Psoas muscle (tissue), 8 donors: ENCODE measurements around the gene CACNA1B. TPM values are rescaled to one million over a fixed set of nuclear protein-coding genes. Genes with fewer than 3 reads are reported as not detected.
"Not testable (repeated sequence)": the region's sequence is repeated elsewhere in the genome, so short reads cannot be mapped to it uniquely, and the experiment has no call there.

Experiments
- ATAC-seq, 4 donors: fragments of 200-7000 bp; cut with Tn5 transposase; one replicate each; pipeline ENCODE4 v1.9.1; 2020; ENCODE audit warnings: moderate library complexity in 3 of 4, mild to moderate bottlenecking in 2 of 4
- DNase-seq, 2 donors: peaks; one replicate each; pipeline ENCODE4 v3.0.0-alpha.2; 2020
- H3K27ac ChIP-seq: fragments of 200-600 bp; one replicate; pipeline ENCODE4 v1.8.0; 2022
- H3K27me3 ChIP-seq, 3 donors: fragments of 200-600 bp in 1 of 3; one replicate each; pipeline versions ENCODE4 v1.6.1 to v1.8.0; 2013 to 2022; ENCODE audit warnings: low read length in 2 of 3, mild to moderate bottlenecking in 2 of 3, moderate library complexity in 1 of 3; ENCODE audit not compliant: insufficient read depth in 3 of 3
- H3K36me3 ChIP-seq, 2 donors: fragments of 200-600 bp in 1 of 2; one replicate each; pipeline versions ENCODE4 v1.6.1 to v1.8.0; 2013 to 2022; ENCODE audit warnings: low read depth in 1 of 2, mild to moderate bottlenecking in 1 of 2, moderate library complexity in 1 of 2; ENCODE audit not compliant: insufficient read depth in 1 of 2
- H3K4me1 ChIP-seq: fragments of 200-600 bp; one replicate; pipeline ENCODE4 v1.8.0; 2022
- H3K4me3 ChIP-seq: fragments of 200-600 bp; one replicate; pipeline ENCODE4 v1.8.0; 2022; ENCODE audit warnings: mild to moderate bottlenecking
- H3K9me3 ChIP-seq: fragments of 200-600 bp; one replicate; pipeline ENCODE4 v1.8.0; 2022
- WGBS, 3 donors: extraction: QIAGEN DNeasy Blood & Tissue Kit; methylation state at CpG; one replicate each; pipeline versions ENCODE4 v1.1.6 to v1.1.7; 2013; 5-methylcytosine and 5-hydroxymethylcytosine counted together
- intact Hi-C, 2 donors: fragments of 100-400 bp; cut with DNase I; formaldehyde crosslinking; loops; one replicate each; pipeline versions ENCODE4 v1.11.0 to v1.14.2; 2022
- polyA plus RNA-seq, 3 donors: library from polyadenylated mRNA; stranded (reverse); fragments of 200-250 nt; gene quantifications; one replicate each; pipeline ENCODE4 v1.2.3, GENCODE V29; 2013
- total RNA-seq, 4 donors: library from RNA; stranded (reverse); fragmentation: NEBNext Ultra II Directional in 2 of 4; extraction: Animal tissue kit (Norgen Biotek cat#: 25700) in 2 of 4; gene quantifications; one replicate each; pipeline versions ENCODE4 v1.2.1 to v1.2.4, GENCODE V29; 2021 to 2023
- TF ChIP-seq, protein P1 (sequence below): fragments of 200-600 bp; IDR thresholded peaks from one replicate; pipeline ENCODE4 v1.8.0; 2022; ENCODE audit warnings: antibody characterized with exemption
- donor health status: healthy with polysubstance abuse.
- donor health status: DM: no; HTN: no; CAD: no; lungs with moderate emphysema.
- donor health status: Bipolar disorder and iron deficiency.
- donor health status: healthy.
- donor health status: DM: yes; HTN: yes; CAD: no.
- donor health status: DM: no; HTN: no; CAD: no.
- donor health status: DM: no; HTN: no; CAD: no.
- donor health status: DM: yes; HTN: yes; CAD: no.

The CACNA1B gene
- total and polyA plus RNA-seq, 7 donors = 0.01 to 0.02 TPM; not detected in 5

DNA sequence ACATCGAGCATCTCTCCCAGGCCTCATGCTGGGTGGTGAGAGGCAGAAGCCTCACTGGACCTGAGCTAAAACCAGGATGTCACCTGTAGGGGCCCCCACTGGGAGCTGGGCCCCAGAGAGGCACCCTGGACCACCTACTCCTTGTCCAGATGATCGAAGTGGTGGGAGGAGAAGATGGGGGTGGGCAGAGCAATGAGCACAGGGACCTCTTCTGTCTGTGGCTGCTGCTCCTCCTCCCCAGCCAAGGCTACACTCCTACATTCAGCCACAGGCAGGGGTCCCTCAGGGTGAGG lies 227.5 kb downstream of the CACNA1B start:
- ATAC-seq = no peak
- no peaks in the 10 kb centered on the region for H3K4me1 ChIP-seq
- H3K27me3 ChIP-seq = peaks cover 0 to 5% (median 0%) of the 10 kb centered on the region in 3 donors
- no peak for DNase-seq
- TF ChIP-seq, protein P1, sequence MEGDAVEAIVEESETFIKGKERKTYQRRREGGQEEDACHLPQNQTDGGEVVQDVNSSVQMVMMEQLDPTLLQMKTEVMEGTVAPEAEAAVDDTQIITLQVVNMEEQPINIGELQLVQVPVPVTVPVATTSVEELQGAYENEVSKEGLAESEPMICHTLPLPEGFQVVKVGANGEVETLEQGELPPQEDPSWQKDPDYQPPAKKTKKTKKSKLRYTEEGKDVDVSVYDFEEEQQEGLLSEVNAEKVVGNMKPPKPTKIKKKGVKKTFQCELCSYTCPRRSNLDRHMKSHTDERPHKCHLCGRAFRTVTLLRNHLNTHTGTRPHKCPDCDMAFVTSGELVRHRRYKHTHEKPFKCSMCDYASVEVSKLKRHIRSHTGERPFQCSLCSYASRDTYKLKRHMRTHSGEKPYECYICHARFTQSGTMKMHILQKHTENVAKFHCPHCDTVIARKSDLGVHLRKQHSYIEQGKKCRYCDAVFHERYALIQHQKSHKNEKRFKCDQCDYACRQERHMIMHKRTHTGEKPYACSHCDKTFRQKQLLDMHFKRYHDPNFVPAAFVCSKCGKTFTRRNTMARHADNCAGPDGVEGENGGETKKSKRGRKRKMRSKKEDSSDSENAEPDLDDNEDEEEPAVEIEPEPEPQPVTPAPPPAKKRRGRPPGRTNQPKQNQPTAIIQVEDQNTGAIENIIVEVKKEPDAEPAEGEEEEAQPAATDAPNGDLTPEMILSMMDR = no peak
- H3K4me3 ChIP-seq = no peak overlapping the region
- intact Hi-C loops = no loop called here
- H3K9me3 ChIP-seq = no peaks in the 10 kb centered on the region
- WGBS, 3 donors = 56 to 64% (median 62%) methylated on average over 2 of the region's 2 CpGs
- H3K36me3 ChIP-seq = no peaks in the 10 kb centered on the region
- no peak overlapping the region for H3K27ac ChIP-seq

DNA sequence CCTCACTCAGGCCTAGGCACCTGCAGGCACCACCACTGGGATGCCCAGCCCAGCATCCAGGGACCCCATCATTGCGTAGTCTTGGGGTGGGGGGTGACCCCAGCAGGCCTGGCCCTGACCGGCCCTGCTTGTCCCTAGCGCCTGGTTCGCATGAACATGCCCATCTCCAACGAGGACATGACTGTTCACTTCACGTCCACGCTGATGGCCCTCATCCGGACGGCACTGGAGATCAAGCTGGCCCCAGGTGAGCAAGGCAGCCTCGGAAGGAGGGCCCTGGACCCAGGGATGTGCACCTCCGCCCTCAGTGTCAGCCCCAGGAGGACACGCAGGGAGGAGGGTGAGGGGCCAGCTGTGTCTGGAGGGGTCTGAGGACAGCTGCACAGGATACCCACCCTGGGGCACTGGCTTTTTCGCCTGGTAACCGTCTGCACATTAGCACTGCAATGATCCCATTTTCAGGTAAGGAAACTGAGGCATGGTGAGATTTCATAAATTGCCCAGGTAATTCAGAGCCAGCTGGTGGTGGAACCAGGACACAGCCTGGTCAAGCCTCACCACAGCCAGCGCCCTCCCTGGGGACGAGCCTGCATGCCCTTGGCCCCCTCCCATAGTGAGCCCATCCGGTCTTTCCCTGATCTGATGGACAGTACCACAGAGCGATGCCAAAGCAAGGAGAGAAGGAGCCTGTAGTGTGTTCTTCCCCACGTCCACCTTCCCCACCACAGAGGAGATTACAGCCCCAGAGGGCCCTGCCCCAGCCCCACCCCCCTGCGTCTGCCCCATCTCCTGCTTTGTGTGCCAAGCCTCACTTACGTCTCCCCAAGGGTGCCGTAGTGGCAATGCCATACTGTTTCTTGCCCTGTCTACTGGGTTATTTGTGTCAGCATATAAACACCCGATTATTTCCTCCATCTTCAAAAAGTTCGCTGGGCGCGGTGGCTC lies 228.3 kb downstream of the CACNA1B start:
- no peak for ATAC-seq
- WGBS, 3 donors = 89 to 90% (median 89%) methylated on average over 26 of the region's 26 CpGs
- peaks cover 0 to 5% (median 0%) of the 10 kb centered on the region in 3 donors for H3K27me3 ChIP-seq

DNA sequence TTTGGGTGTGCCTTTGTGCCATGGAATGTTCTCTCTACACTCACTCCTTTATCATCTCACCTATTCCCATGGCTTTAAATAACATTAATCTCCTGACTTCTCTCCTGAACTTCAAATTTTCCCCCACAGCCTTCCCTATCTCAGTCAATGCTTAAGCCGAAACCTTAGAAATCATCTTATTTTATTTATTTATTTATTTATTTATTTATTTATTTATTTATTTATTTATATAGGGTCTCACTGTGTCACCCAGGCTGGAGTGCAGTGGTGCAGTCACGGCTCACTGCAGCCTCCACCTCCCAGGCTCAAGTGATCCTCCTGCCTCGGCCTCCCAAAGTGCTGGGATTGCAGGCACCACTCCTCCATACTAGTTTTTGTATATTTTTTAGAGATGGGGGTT lies 229.5 kb downstream of the CACNA1B start:
- H3K27ac ChIP-seq, DNase-seq, H3K4me3 ChIP-seq, intact Hi-C loops, H3K9me3 ChIP-seq, H3K4me1 ChIP-seq, ATAC-seq, H3K36me3 ChIP-seq, H3K27me3 ChIP-seq: not testable (repeated sequence)
- WGBS, 3 donors = 90 to 93% (median 91%) methylated on average over 3 of the region's 3 CpGs

More for the DNA sequence above, 228.3 kb downstream of the CACNA1B start:
- intact Hi-C loops = no loop called here
- Histone ChIP-seq H3K9me3 (no peaks in the 10 kb centered on the region), H3K27ac (no peak overlapping the region), H3K4me1 (no peaks in the 10 kb centered on the region), H3K4me3 (no peak overlapping the region), H3K36me3 (no peaks in the 10 kb centered on the region)
- TF ChIP-seq, protein P1 = no peak
- no peak for DNase-seq

DNA sequence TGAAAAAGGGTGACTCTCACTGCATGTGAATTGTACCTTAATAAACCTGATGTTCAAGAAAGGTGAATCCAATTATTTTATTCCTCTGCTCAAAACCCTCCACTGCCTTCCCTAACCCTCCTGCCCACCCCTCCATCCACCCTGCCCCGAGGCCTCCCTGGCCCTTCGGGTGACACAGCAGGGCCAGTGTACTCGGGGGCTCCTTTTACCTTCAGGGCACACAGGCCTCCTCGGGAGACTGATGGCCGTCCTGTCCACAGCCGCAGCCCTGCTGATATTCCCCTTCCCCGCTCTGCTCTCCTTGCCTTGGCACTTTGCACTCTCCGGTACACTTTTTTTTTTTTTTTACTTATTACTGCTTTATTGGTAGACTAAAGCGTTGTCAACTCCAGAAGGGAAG lies 234.0 kb downstream of the CACNA1B start:
- TF ChIP-seq, protein P1 = no peak
- WGBS, 3 donors = 84 to 88% (median 86%) methylated on average over 9 of the region's 9 CpGs
- H3K4me3 ChIP-seq = no peak overlapping the region
- DNase-seq (no peak), ATAC-seq (no peak)
- intact Hi-C loops = no loop called here
- H3K27ac ChIP-seq = no peak overlapping the region
- peaks cover 0 to 7% (median 0%) of the 10 kb centered on the region in 3 donors for H3K27me3 ChIP-seq
- no peaks in the 10 kb centered on the region for H3K9me3 ChIP-seq
- H3K4me1 ChIP-seq = no peaks in the 10 kb centered on the region
- H3K36me3 ChIP-seq = no peaks in the 10 kb centered on the region

DNA sequence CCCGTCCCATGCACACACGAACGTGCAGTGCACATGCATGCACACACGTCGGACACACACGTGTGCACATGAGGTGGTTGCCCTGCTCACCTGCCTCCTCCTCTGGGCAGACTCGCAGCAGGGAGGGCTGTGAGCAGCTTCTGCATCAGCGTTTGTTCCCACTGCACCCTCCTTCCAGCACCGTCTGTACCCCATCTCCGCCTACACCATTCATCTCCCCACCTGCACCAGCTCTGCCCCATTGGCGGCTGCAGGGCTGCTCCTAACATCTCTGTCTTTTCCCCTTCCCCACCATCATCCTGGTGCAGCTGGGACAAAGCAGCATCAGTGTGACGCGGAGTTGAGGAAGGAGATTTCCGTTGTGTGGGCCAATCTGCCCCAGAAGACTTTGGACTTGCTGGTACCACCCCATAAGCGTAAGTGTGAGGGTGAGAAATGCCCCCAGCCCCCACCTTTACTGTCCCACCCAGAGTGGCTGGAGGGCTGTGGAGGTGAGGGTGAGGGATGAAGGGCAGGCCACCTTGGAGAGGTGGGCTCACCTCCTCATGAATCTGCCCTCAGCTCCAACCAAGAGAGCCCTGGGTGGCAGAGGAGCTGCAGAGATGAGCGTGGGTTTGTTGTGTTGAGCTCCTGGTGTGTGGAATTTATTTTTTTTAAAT lies 234.6 kb downstream of the CACNA1B start:
- H3K27ac ChIP-seq = no peak overlapping the region
- intact Hi-C loops = no loop called here
- H3K4me1 ChIP-seq = no peaks in the 10 kb centered on the region
- no peak for ATAC-seq
- DNase-seq = no peak
- WGBS, 3 donors = 82 to 86% (median 86%) methylated on average over 16 of the region's 16 CpGs
- no peaks in the 10 kb centered on the region for H3K36me3 ChIP-seq
- TF ChIP-seq, protein P1 = no peak
- H3K4me3 ChIP-seq = no peak overlapping the region
- H3K9me3 ChIP-seq = no peaks in the 10 kb centered on the region
- peaks cover 0 to 12% (median 0%) of the 10 kb centered on the region in 3 donors for H3K27me3 ChIP-seq
